Measurements from ENCODE around the gene PNLDC1.
A peak's percentile ranks its signal among the peaks of the same experiment; 100 is the strongest.
"Not testable (repeated sequence)": the region's sequence is repeated elsewhere in the genome, so short reads cannot be mapped to it uniquely, and the experiment has no call there.

The PNLDC1 gene

DNA sequence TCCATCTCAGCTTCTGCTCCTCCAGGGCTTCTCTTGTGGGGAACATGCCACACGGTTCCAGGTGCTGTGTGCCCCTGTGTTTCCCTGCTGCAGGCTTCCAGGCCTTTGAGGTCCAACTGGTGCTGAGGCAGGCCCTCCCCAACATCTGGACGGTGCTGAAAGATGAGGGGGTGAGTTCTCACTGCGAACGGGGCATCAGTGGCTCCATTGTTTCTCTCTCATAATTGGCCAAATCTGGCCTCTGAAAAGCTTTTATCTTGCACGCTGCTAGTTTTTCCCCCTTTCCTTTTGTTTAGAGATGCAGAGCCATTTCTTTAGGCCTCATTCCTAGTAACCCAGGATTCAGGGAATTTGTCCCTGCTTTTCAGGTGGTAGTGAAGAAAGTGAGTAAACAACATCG is 8.6 kb downstream of the PNLDC1 start:
- TF ChIP-seq Cebpa-rat (IDR thresholded peaks at IDR 0.05): no peak
- Histone ChIP-seq H3K27ac (no peak overlapping the region), H3K36me3 (no peaks in the 10 kb centered on the region; a peak in 1 of 22 replicates)

DNA sequence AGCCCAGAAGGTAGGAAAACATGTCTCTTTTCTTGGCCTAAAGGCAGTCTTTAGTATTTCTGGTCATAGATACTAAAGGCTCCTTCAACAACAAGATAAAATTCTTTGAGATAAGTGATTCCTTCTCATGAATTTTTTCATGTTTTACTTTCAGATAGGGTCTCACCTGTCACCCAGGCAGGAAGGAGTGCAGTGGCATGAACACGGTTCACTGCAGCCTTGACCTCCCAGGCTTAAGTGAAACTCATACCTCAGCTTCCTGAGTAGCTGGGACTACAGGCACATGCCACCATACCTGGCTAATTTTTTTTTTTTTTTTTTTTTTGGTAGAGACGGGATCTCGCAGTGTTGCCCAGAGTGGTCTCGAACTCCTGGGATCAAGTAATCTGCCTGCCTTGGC is 9.1 kb downstream of the PNLDC1 start:
- H3K9ac ChIP-seq: no peak overlapping the region
- TF ChIP-seq Cebpa-rat (IDR thresholded peaks at IDR 0.05): no peak
- no peak overlapping the region for H3K27ac ChIP-seq
- H3K4me3 ChIP-seq: no peak overlapping the region
- H3K4me1 ChIP-seq: peaks cover 0 to 19% (median 2%) of the 10 kb centered on the region in 10 experiments; a peak in 9 of 20 replicates
- H4K20me1 ChIP-seq: no peaks in the 10 kb centered on the region
- H3K27me3 ChIP-seq: no peaks in the 10 kb centered on the region
- no peaks in the 10 kb centered on the region; a peak in 1 of 22 replicates for H3K36me3 ChIP-seq
- no peaks in the 10 kb centered on the region for H3K9me3 ChIP-seq (replicated peaks in 1 of 11)
- no peak overlapping the region for H3K4me2 ChIP-seq

More for the DNA sequence above, 8.6 kb downstream of the PNLDC1 start:
- Histone ChIP-seq H4K20me1 (no peaks in the 10 kb centered on the region), H3K9me3 (replicated peaks in 1 of 11) (no peaks in the 10 kb centered on the region), H3K27me3 (no peaks in the 10 kb centered on the region), H3K9ac (no peak overlapping the region), H3K4me1 (peaks cover 0 to 19% (median 2%) of the 10 kb centered on the region in 10 experiments; a peak in 9 of 20 replicates), H3K4me3 (no peak overlapping the region), H3K4me2 (no peak overlapping the region)

DNA sequence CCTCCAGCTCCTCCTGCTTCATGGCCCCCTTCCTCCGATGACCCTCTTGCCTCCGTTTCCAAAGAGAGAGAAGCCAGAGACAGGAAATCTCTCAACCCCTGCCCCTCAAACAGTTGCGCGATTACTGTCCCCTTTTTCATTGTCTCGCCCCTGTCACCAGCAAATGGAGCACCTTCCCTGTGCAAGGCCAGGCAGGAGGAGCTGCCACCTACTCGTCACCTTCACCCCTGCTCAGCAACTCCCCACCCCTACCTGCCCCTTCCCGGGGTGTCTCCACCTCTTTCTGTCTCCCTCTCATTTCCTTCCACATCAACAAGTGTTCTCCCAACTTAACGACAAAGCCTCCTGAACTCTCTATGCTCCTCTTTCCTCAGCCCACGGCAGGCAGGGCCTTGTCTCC is 13.7 kb downstream of the PNLDC1 start:
- no peaks in the 10 kb centered on the region; a peak in 1 of 22 replicates for H3K36me3 ChIP-seq
- TF ChIP-seq Cebpa-rat (IDR thresholded peaks at IDR 0.05): no peak
- no peak overlapping the region for H3K4me2 ChIP-seq

DNA sequence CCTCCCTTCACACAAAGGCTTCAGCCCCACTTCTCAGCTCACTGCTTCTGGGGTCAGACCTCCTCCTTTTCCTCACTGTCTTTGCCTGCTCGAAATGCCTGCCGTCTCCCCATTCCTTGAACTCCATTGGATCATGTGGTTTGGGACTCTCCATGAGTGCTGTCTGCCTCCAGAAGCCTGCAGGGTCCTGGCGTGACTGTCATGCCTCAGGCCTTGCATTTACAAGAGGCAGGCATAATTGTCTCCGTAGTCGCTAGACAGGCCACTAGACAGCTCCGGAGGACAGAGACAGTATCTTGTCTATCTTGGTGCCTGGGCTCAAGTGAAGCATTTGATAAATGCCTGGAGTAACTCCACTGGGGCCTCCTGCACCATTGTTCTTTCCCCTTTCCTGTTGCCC is 15.3 kb downstream of the PNLDC1 start:
- Histone ChIP-seq H3K4me1 (peaks cover 31 to 40% (median 34%) of the 10 kb centered on the region in 10 experiments), H4K20me1 (no peaks in the 10 kb centered on the region), H3K27ac (no peak overlapping the region), H3K27me3 (no peaks in the 10 kb centered on the region), H3K4me3 (no peak overlapping the region), H3K9me3 (replicated peaks in 1 of 11) (no peaks in the 10 kb centered on the region), H3K9ac (no peak overlapping the region), H3K36me3 (no peaks in the 10 kb centered on the region), H3K4me2 (no peak overlapping the region)
- TF ChIP-seq Cebpa-rat (IDR thresholded peaks at IDR 0.05): no peak

More for the DNA sequence above, 13.7 kb downstream of the PNLDC1 start:
- H4K20me1 ChIP-seq: no peaks in the 10 kb centered on the region
- no peak overlapping the region for H3K4me3 ChIP-seq
- no peaks in the 10 kb centered on the region for H3K9me3 ChIP-seq (replicated peaks in 1 of 11)
- no peaks in the 10 kb centered on the region for H3K27me3 ChIP-seq
- H3K27ac ChIP-seq: no peak overlapping the region
- H3K4me1 ChIP-seq: peaks cover 16 to 24% (median 18%) of the 10 kb centered on the region in 10 experiments
- H3K9ac ChIP-seq: no peak overlapping the region

DNA sequence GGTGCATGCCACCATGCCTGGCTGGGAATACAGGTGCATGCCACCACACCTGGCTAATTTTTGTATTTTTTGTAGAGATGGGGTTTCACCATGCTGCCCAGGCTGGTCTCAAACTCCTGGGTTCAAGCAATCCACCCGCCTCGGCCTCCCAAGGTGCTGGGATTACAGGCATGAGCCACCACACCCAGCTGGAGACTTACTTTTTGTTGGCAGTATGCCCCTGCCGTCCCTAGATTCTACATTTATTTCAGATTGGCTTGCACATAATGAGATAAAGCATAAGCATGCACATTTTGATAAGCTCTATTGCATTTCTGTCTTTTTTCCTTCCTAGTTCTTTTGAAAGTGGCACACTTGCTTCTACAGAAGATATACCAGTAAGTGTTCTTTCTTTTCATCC is 16.7 kb downstream of the PNLDC1 start:
- H3K27me3 ChIP-seq; H3K9ac ChIP-seq; H3K9me3 ChIP-seq (replicated peaks in 1 of 11); H3K4me3 ChIP-seq; H3K27ac ChIP-seq; H4K20me1 ChIP-seq; H3K36me3 ChIP-seq: not testable (repeated sequence)
- Histone ChIP-seq H3K4me1 (peaks cover 33 to 48% (median 45%) of the 10 kb centered on the region in 10 experiments), H3K4me2 (peak overlapping the region in 1 of 11 experiments; percentile 83; a peak in 2 of 22 replicates)

DNA sequence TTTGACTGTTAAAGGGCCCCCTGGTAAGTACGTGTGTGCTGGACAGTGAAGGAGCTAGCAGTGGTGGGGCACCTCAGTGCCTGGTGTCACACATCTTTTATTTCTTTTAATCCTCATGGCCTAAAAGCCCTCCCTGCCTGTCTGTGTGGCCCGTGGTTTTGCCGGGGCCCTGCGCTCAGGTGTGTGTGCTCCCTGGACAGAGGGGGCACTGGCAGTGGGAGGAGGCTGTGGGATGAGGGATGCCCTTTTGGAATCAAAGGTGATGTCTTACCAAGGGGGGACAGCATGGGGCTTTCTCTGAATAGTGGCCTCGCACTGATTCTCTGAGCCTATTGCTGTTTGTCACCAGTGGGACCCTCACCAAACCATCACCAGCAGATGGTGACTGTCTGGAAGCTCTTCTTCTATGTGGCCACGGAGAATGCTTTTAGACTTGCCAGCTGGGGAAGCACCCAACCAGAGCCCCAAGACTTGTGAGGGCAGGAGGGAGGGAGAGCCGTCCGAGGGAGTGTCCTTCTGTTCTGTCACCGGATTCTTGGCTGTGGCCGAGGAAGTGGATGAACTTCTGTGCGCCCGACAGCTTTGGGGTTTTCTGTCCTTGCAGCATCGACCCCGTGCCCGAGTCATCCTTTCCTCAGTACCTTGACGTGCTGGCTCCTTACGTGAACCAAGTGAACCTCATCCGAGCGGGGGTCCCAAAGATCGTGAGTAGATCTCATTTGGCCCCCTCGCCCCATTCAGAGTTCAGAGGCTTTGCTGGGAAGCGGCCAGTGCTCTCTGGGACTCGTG is 18.1 kb downstream of the PNLDC1 start:
- Histone ChIP-seq H3K27ac (peak overlapping the region in 5 of 11 experiments; percentile 83 to 90 (median 85); a peak in 4 of 22 replicates), H3K9ac (no peak overlapping the region), H3K4me2 (peak overlapping the region in 9 of 11 experiments; percentile 83 to 94 (median 92); a peak in 17 of 22 replicates), H4K20me1 (no peaks in the 10 kb centered on the region), H3K4me3 (no peak overlapping the region), H3K36me3 (no peaks in the 10 kb centered on the region), H3K27me3 (no peaks in the 10 kb centered on the region), H3K4me1 (peaks cover 42 to 62% (median 59%) of the 10 kb centered on the region in 10 experiments), H3K9me3 (replicated peaks in 1 of 11) (no peaks in the 10 kb centered on the region)
- no peak for TF ChIP-seq Cebpa-rat (IDR thresholded peaks at IDR 0.05)

DNA sequence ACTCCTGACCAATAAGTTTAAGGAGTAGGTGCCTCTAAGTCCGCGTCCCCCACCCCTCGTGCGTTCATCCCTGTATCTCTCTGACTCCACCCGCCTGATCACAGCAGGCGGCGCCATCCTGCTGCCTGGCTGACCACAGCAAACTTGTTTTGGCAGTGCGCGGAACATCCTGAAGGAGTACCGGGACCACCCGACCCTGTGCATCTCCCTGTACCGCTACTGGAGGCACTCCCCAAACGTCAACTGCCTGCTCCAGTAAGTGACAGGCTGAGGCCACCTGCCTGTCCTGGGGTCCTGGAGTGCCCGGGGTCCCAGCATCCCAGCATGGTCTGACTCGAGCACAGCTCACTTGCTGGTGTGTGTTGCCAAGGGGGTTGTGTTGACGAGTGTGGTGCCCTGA is 19.0 kb downstream of the PNLDC1 start:
- H3K36me3 ChIP-seq: no peaks in the 10 kb centered on the region
- peak overlapping the region; percentile 21 to 90 (median 83); a peak in 20 of 22 replicates for H3K27ac ChIP-seq
- H3K27me3 ChIP-seq: no peaks in the 10 kb centered on the region
- no peaks in the 10 kb centered on the region for H3K9me3 ChIP-seq (replicated peaks in 1 of 11)
- H3K4me2 ChIP-seq: peak overlapping the region; percentile 83 to 94 (median 92)
- peak overlapping the region in 9 of 10 experiments; percentile 27 to 61 (median 52); a peak in 12 of 20 replicates for H3K4me3 ChIP-seq
- H3K4me1 ChIP-seq: peaks cover 45 to 70% (median 63%) of the 10 kb centered on the region in 10 experiments
- no peaks in the 10 kb centered on the region for H4K20me1 ChIP-seq
- TF ChIP-seq Cebpa-rat (IDR thresholded peaks at IDR 0.05): no peak
- peak overlapping the region in 10 of 11 experiments; percentile 37 to 79 (median 74); a peak in 16 of 22 replicates for H3K9ac ChIP-seq

DNA sequence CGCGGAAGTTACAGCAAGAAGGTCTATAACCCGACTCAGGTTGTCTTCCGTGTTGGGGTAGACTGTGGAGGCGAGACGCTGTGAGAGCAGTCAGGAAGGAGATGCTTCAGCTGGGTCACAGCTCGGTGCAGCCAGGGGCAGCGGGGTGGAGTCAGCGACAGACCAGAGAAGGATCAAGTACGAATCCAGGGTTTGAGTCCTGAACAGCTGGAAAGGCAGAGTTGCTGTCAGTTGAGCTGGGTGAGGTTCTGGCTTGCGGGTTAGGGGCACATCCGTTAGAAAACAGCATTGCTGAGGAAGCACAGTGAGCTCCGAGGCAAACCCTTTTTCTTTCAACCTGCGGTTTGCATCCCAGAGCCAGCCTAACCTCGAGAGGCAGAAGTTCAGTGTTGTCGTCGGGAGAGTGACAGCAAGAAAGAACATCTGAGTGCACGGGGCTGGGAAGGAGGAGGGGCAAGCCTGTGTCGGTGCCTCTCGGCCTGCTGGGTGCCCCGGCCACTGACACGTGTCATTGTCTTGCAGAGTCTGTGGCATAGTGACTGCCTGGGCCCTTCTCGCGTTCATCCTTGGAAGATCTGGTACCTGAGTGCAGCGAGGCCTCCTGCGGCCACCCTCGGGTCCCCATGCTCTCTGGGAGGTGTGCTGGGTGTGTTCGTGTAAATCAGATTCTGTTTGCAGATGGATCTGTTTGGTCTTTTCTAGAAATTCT is 20.0 kb downstream of the PNLDC1 start:
- no peaks in the 10 kb centered on the region for H3K9me3 ChIP-seq (replicated peaks in 1 of 11)
- H3K4me1 ChIP-seq: peaks cover 45 to 70% (median 63%) of the 10 kb centered on the region in 10 experiments
- no peaks in the 10 kb centered on the region for H4K20me1 ChIP-seq
- H3K9ac ChIP-seq: peak overlapping the region; percentile 37 to 79 (median 72); a peak in 21 of 22 replicates
- H3K4me3 ChIP-seq: peak overlapping the region; percentile 27 to 61 (median 52); a peak in 19 of 20 replicates
- peak overlapping the region; percentile 21 to 90 (median 83); a peak in 20 of 22 replicates for H3K27ac ChIP-seq
- H3K4me2 ChIP-seq: peak overlapping the region; percentile 83 to 94 (median 92)
- H3K36me3 ChIP-seq: no peaks in the 10 kb centered on the region
- H3K27me3 ChIP-seq: no peaks in the 10 kb centered on the region
- no peak for TF ChIP-seq Cebpa-rat (IDR thresholded peaks at IDR 0.05)

DNA sequence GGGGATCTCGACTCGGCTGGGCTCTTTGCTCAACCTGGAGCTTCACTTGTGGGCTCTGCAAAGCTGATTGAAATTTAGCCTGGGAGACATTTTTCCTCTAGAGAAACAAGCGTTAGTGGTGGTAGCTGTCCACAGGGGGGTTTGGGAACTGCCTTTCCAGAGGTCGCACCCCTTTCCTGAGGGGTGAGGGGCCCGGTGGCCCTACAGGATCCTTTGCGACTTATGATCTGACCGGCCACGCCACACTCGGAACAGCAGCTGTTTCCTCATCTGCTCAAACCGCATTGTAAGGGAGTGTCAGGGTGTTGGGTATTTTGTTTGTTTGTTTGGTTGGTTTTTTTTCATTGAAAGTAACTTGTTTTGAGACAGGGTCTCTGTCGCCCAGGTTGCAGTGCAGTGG is 21.0 kb downstream of the PNLDC1 start:
- H3K27ac ChIP-seq: peak overlapping the region in 10 of 11 experiments; percentile 57 to 90 (median 83); a peak in 20 of 22 replicates
- H3K9me3 ChIP-seq (replicated peaks in 1 of 11): peaks cover 0 to 5% (median 0%) of the 10 kb centered on the region in 11 experiments; a peak in 3 of 22 replicates
- peaks cover 45 to 73% (median 63%) of the 10 kb centered on the region in 10 experiments for H3K4me1 ChIP-seq
- no peaks in the 10 kb centered on the region for H3K36me3 ChIP-seq
- peak overlapping the region in 10 of 11 experiments; percentile 42 to 79 (median 74); a peak in 19 of 22 replicates for H3K9ac ChIP-seq
- no peaks in the 10 kb centered on the region for H3K27me3 ChIP-seq
- H4K20me1 ChIP-seq: no peaks in the 10 kb centered on the region
- H3K4me3 ChIP-seq: peak overlapping the region in 9 of 10 experiments; percentile 27 to 61 (median 52); a peak in 13 of 20 replicates
- H3K4me2 ChIP-seq: peak overlapping the region; percentile 83 to 94 (median 92)
- no peak for TF ChIP-seq Cebpa-rat (IDR thresholded peaks at IDR 0.05)

All from BLaER1 treated with 17β-estradiol and CSF1 and Interleukin-3, amounts not matched to agents 10 nM and 100 nM (cell line).